Right lobe of liver (tissue), 4 donors: ENCODE data around the gene TTC24.

Source experiments
- POLR2A ChIP-seq: fragments of 450-650 bp; IDR thresholded peaks from one replicate; pipeline ENCODE4 v1.6.1; 2017; ENCODE audit warnings: antibody characterized with exemption, mild to moderate bottlenecking
- TF ChIP-seq, protein P1 (sequence below), 4 donors: fragments of 200-600 bp in 3 of 4; fragments of 450-650 bp in 1 of 4; IDR thresholded peaks; one replicate each; pipeline versions ENCODE4 v1.5.1 to v1.8.0; 2016 to 2022; ENCODE audit warnings: antibody characterized with exemption in 4 of 4, mild to moderate bottlenecking in 2 of 4
- donor health status: DM: no; HTN: no; CAD: no.
- donor health status: DM: no; HTN: no; CAD: no.
- donor health status: DM: no; HTN: yes; CAD: no.

- TF ChIP-seq, protein P1, sequence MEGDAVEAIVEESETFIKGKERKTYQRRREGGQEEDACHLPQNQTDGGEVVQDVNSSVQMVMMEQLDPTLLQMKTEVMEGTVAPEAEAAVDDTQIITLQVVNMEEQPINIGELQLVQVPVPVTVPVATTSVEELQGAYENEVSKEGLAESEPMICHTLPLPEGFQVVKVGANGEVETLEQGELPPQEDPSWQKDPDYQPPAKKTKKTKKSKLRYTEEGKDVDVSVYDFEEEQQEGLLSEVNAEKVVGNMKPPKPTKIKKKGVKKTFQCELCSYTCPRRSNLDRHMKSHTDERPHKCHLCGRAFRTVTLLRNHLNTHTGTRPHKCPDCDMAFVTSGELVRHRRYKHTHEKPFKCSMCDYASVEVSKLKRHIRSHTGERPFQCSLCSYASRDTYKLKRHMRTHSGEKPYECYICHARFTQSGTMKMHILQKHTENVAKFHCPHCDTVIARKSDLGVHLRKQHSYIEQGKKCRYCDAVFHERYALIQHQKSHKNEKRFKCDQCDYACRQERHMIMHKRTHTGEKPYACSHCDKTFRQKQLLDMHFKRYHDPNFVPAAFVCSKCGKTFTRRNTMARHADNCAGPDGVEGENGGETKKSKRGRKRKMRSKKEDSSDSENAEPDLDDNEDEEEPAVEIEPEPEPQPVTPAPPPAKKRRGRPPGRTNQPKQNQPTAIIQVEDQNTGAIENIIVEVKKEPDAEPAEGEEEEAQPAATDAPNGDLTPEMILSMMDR (IDR thresholded peaks at IDR 0.05) = no peak
- TF ChIP-seq POLR2A = no peak
These were observed 36.5 kb upstream of the TTC24 start for GRCh38 chr1:156543066-156543465.
